ACHN (cell line): Measurements from ENCODE around the gene MYRIP.
A peak's percentile ranks its signal among the peaks of the same experiment; 100 is the strongest.

Source experiments
- DNase-seq: peaks from one replicate; pipeline ENCODE4 v3.0.0-alpha.2; 2015
- in situ Hi-C: cut with HindIII; loops from 2 replicates; pipeline ENCODE4 v1.10.0; 2017; ENCODE audit warnings: low sequenced_read_pairs, low pct_ligation_motif_present, low pct_unique_long_range_greater_than_20kb

MYRIP gene

GRCh38 chr3:40088527-40089170, 279.2 kb downstream of the MYRIP start:
- in situ Hi-C loops = no loop called here

GRCh38 chr3:40096661-40097111, 287.3 kb downstream of the MYRIP start:
- in situ Hi-C loops = no loop called here
- DNase-seq = no peak

More at GRCh38 chr3:40088527-40089170, 279.2 kb downstream of the MYRIP start:
- DNase-seq = no peak

GRCh38 chr3:40097131-40098117, 288.0 kb downstream of the MYRIP start:
- in situ Hi-C loops = no loop called here
- no peak for DNase-seq

GRCh38 chr3:40098261-40098759, 288.9 kb downstream of the MYRIP start:
- in situ Hi-C loops = no loop called here
- DNase-seq = no peak

- DNase-seq = no peak
- in situ Hi-C loops = no loop called here
These were observed 290.5 kb downstream of the MYRIP start for GRCh38 chr3:40099871-40100270.

- no peak for DNase-seq
- in situ Hi-C loops = no loop called here
These were observed 292.8 kb downstream of the MYRIP start for GRCh38 chr3:40102182-40102581.

GRCh38 chr3:40103829-40104228, 294.4 kb downstream of the MYRIP start:
- in situ Hi-C loops = no loop called here
- DNase-seq = no peak

- in situ Hi-C loops = no loop called here
These were observed 295.0 kb downstream of the MYRIP start for GRCh38 chr3:40104441-40104840.

GRCh38 chr3:40108643-40109042, 299.2 kb downstream of the MYRIP start:
- in situ Hi-C loops = no loop called here

More at GRCh38 chr3:40104441-40104840, 295.0 kb downstream of the MYRIP start:
- no peak for DNase-seq

GRCh38 chr3:40109641-40110490, 300.5 kb downstream of the MYRIP start:
- in situ Hi-C loops = no loop called here
- no peak for DNase-seq

More at GRCh38 chr3:40108643-40109042, 299.2 kb downstream of the MYRIP start:
- no peak for DNase-seq

GRCh38 chr3:40116478-40117177, 307.2 kb downstream of the MYRIP start:
- in situ Hi-C loops = no loop called here
- no peak for DNase-seq

GRCh38 chr3:40118091-40118490, 308.7 kb downstream of the MYRIP start:
- DNase-seq = no peak
- in situ Hi-C loops = no loop called here

GRCh38 chr3:40120067-40120692, 310.8 kb downstream of the MYRIP start:
- in situ Hi-C loops = no loop called here
- no peak for DNase-seq

- in situ Hi-C loops = no loop called here
- peak; percentile 82 for DNase-seq
These were observed 311.4 kb downstream of the MYRIP start for GRCh38 chr3:40120806-40121205.

- in situ Hi-C loops = no loop called here
These were observed 315.5 kb downstream of the MYRIP start for GRCh38 chr3:40124918-40125317.

GRCh38 chr3:40128166-40128565, 318.8 kb downstream of the MYRIP start:
- in situ Hi-C loops = no loop called here
- DNase-seq = peak; percentile 11

More at GRCh38 chr3:40124918-40125317, 315.5 kb downstream of the MYRIP start:
- DNase-seq = no peak

- in situ Hi-C loops = no loop called here
- no peak for DNase-seq
These were observed 320.1 kb downstream of the MYRIP start for GRCh38 chr3:40129510-40129909.
